HG02610 (cell line): ENCODE measurements around the gene DOK6.

Source experiments
- ATAC-seq: cut with Tn5 transposase; IDR thresholded peaks from one replicate; pipeline ENCODE4 v1.9.1; 2021; ENCODE audit warnings: mild to moderate bottlenecking, moderate library complexity; ENCODE audit not compliant: unreplicated experiment

DOK6 gene

GRCh38 chr18:69677595-69677994 lies 276.9 kb downstream of the DOK6 start:
- no peak for ATAC-seq

- no peak for ATAC-seq
Measured at GRCh38 chr18:69680123-69680522, 279.4 kb downstream of the DOK6 start.

- ATAC-seq = no peak
Measured at GRCh38 chr18:69683176-69683575, 282.5 kb downstream of the DOK6 start.

GRCh38 chr18:69684789-69685188 lies 284.1 kb downstream of the DOK6 start:
- no peak for ATAC-seq

- no peak for ATAC-seq
Measured at GRCh38 chr18:69686861-69687260, 286.2 kb downstream of the DOK6 start.

GRCh38 chr18:69689121-69689759 lies 288.6 kb downstream of the DOK6 start:
- ATAC-seq = no peak

GRCh38 chr18:69691008-69691760 lies 290.5 kb downstream of the DOK6 start:
- ATAC-seq = no peak

GRCh38 chr18:69697069-69697468 lies 296.4 kb downstream of the DOK6 start:
- no peak for ATAC-seq

- no peak for ATAC-seq
Measured at GRCh38 chr18:69697689-69698088, 297.0 kb downstream of the DOK6 start.

- no peak for ATAC-seq
Measured at GRCh38 chr18:69701305-69701704, 300.6 kb downstream of the DOK6 start.

GRCh38 chr18:69703461-69703860 lies 302.8 kb downstream of the DOK6 start:
- ATAC-seq = no peak

GRCh38 chr18:69705987-69706386 lies 305.3 kb downstream of the DOK6 start:
- no peak for ATAC-seq

- ATAC-seq = no peak
Measured at GRCh38 chr18:69708844-69709243, 308.2 kb downstream of the DOK6 start.

GRCh38 chr18:69715191-69715795 lies 314.6 kb downstream of the DOK6 start:
- no peak for ATAC-seq

GRCh38 chr18:69717586-69717985 lies 316.9 kb downstream of the DOK6 start:
- ATAC-seq = no peak

- ATAC-seq = no peak
Measured at GRCh38 chr18:69718912-69719547, 318.3 kb downstream of the DOK6 start.

GRCh38 chr18:69720422-69720821 lies 319.7 kb downstream of the DOK6 start:
- no peak for ATAC-seq

- ATAC-seq = no peak
Measured at GRCh38 chr18:69723434-69723833, 322.7 kb downstream of the DOK6 start.

- no peak for ATAC-seq
Measured at GRCh38 chr18:69725009-69725408, 324.3 kb downstream of the DOK6 start.

GRCh38 chr18:69725855-69726508 lies 325.3 kb downstream of the DOK6 start:
- ATAC-seq = no peak

- no peak for ATAC-seq
Measured at GRCh38 chr18:69727912-69728572, 327.4 kb downstream of the DOK6 start.
